Stimulated activated naive CD8-positive, alpha-beta T cell treated with anti-CD3 and anti-CD28 coated beads, Interleukin-15, Interleukin-2, amounts not matched to agents 100 ng/mL and 50 ng/mL, for 24 hours (primary cell): ENCODE results near the gene FAM107B.
"Not testable (repeated sequence)": the region's sequence is repeated elsewhere in the genome, so short reads cannot be mapped to it uniquely, and the experiment has no call there.

ENCODE experiments used
- H3K27ac Mint-ChIP-seq: one replicate; pipeline ENCODE4 v1.8.0; 2021; ENCODE audit warnings: mild to moderate bottlenecking, mixed read lengths
- H3K27me3 Mint-ChIP-seq: one replicate; pipeline ENCODE4 v1.8.0; 2021; ENCODE audit warnings: mixed read lengths
- H3K36me3 Mint-ChIP-seq: one replicate; pipeline ENCODE4 v1.8.0; 2021; ENCODE audit warnings: low read depth, mixed read lengths
- H3K4me1 Mint-ChIP-seq: one replicate; pipeline ENCODE4 v1.8.0; 2021; ENCODE audit warnings: low read depth, mixed read lengths
- H3K4me3 Mint-ChIP-seq: one replicate; pipeline ENCODE4 v1.8.0; 2021; ENCODE audit warnings: mild to moderate bottlenecking, mixed read lengths
- H3K9me3 Mint-ChIP-seq: one replicate; pipeline ENCODE4 v1.8.0; 2021; ENCODE audit warnings: mixed read lengths

The FAM107B gene

DNA sequence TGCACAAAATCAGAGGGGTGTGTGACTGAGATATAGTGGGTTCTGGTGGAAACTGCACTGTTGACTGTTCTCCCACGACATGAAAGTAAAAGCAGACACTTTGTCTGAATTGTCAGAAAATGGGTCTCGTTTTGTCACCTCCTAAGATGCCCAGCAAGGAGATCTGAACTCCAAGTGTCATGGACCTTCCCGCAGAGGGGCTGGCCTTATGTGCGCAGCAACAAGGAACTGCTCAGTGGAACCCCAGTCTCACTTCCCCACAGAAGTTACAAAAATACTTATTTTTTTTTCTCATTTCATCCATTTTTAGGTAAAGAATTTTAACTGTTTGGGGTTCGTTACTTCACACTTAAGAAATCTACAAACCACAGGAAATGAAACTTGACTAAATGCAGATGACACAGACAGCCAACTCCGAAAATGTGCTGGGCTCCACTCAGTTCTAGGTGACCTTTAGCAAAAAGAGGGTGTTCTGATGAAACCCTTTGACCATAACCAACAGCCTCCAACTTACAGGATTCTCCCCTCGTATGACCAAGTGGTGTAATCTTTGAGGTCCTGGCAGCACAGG is 115.0 kb downstream of the FAM107B start:
- peaks cover 3% of the 10 kb centered on the region for H3K9me3 Mint-ChIP-seq
- H3K27ac Mint-ChIP-seq: peak overlapping the region; percentile 93
- H3K4me1 Mint-ChIP-seq: peaks cover 91% of the 10 kb centered on the region
- no peaks in the 10 kb centered on the region for H3K27me3 Mint-ChIP-seq
- H3K36me3 Mint-ChIP-seq: peaks cover 5% of the 10 kb centered on the region
- peak overlapping the region; percentile 63 for H3K4me3 Mint-ChIP-seq

DNA sequence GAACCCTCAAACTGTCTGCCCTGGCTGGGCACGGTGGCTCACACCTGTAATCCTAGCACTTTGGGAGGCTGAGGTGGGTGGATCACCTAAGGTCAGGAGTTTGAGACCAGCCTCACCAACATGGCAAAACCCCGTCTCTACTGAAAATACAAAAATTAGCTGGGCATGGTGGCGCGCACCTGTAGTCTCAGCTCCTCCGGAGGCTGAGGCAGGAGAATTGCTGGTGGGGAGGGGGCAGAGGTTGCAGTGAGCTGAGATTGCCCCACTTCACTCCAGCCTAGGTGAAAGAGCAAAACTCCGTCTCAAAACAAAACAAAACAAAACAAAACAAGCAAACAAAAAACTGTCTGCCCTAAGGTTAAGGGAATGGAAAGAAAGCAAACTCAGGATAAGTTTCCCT is 115.6 kb downstream of the FAM107B start:
- peak overlapping the region; percentile 93 for H3K27ac Mint-ChIP-seq
- not testable (repeated sequence) for H3K27me3 Mint-ChIP-seq, H3K9me3 Mint-ChIP-seq, H3K36me3 Mint-ChIP-seq
- H3K4me3 Mint-ChIP-seq: peak overlapping the region; percentile 63
- H3K4me1 Mint-ChIP-seq: peaks cover 93% of the 10 kb centered on the region

DNA sequence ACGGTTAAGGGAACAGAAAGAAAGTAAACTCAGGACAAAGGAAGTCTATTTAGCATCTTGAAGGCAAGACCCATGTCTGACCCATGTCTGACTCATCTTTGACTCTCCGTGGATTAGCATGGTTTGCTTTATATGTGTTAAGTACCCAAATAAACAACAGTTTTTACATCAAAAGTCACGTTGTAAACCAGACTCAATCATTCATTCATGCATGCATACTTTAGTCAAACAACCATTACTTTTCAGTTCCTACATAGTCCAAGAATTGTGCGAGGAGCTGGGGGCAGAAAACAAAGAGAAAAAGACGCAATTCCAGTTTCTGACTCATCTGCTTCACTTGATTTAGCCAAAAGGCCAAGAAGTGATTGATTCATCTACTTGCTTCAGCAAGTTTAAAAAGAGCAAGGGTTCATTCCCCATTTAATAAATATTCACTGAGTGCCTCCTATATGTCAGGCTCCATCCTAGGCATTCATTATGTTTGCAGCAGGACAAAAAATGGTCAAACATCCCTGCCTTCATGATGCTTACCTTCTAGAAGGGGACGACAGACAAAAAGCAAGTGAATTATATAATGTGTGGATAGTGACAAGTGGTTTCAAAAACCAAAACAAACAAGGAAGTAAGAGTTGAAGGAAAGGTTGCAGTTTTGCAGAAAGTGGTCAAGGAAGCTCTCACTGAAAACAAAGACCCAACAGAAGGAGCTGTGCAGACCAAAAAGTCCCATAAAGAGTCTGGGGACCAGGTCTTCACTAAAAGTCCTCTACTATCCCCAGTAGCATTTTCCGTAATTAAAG is 116.2 kb downstream of the FAM107B start:
- Mint-ChIP-seq H3K9me3 (peaks cover 3% of the 10 kb centered on the region), H3K27ac (peak overlapping the region; percentile 93), H3K4me1 (peaks cover 93% of the 10 kb centered on the region), H3K36me3 (peaks cover 5% of the 10 kb centered on the region), H3K4me3 (peak overlapping the region; percentile 63), H3K27me3 (no peaks in the 10 kb centered on the region)

DNA sequence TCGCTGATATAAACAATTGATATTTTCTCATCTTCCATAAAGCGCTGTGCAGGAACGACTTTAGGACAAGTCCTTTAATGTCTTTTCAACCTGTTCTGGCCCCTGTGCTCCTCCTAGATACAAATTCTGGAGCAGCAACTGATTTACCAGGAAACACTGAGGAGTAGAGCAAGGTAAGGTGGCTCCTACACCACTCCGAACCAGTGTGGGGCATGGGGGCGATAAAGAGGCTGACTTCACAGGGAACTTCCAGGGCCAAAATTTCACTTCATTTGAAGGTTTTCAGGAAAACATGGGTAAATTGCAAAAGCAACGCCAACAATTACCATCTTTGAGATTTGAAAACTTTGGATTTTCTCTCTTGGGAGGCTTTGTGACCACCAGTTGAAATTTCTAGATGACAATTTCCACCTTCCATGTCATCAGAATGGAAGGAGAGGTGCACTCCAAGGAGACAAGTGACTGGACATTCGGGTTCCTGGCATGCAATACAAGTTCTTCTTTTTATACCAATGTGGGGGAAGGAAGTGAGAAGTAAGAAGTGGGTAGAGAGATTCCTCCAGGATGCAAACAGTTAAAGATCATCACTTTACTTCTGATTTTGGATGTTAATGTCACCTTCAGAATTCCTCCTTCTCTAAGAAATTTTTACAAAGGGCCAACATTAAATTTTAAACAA is 118.5 kb downstream of the FAM107B start:
- Mint-ChIP-seq H3K27ac (no peak overlapping the region), H3K4me1 (peaks cover 98% of the 10 kb centered on the region), H3K27me3 (no peaks in the 10 kb centered on the region), H3K36me3 (no peaks in the 10 kb centered on the region), H3K9me3 (no peaks in the 10 kb centered on the region), H3K4me3 (no peak overlapping the region)

DNA sequence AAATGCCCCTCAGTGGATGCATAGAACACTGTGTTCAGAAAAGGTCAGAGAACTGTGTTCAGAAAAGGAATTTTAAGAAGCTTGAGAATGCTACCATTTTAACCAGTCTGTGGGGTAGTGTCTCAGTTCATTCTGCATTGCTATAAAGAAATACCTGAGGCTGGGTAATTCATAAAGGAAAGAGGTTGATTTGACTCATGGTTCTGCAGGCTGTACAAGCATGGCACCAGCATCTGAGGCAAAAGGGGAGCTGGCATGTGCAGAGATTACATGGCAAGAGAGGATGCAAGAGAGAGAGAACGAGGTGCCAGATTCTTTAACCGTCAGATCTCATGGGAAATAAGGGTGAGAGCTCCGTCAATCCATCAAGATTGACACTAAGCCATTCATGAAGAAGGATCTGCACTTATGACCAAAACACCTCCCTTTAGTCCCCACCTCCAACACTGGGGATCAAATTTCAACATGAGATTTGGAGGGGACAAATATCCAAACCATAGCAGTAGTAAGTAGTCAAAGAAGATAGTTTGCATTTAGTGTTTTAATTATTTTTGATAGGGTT is 119.8 kb downstream of the FAM107B start:
- Mint-ChIP-seq H3K9me3 (no peaks in the 10 kb centered on the region), H3K4me1 (peaks cover 92% of the 10 kb centered on the region), H3K4me3 (no peak overlapping the region), H3K27me3 (no peaks in the 10 kb centered on the region), H3K36me3 (no peaks in the 10 kb centered on the region), H3K27ac (no peak overlapping the region)

DNA sequence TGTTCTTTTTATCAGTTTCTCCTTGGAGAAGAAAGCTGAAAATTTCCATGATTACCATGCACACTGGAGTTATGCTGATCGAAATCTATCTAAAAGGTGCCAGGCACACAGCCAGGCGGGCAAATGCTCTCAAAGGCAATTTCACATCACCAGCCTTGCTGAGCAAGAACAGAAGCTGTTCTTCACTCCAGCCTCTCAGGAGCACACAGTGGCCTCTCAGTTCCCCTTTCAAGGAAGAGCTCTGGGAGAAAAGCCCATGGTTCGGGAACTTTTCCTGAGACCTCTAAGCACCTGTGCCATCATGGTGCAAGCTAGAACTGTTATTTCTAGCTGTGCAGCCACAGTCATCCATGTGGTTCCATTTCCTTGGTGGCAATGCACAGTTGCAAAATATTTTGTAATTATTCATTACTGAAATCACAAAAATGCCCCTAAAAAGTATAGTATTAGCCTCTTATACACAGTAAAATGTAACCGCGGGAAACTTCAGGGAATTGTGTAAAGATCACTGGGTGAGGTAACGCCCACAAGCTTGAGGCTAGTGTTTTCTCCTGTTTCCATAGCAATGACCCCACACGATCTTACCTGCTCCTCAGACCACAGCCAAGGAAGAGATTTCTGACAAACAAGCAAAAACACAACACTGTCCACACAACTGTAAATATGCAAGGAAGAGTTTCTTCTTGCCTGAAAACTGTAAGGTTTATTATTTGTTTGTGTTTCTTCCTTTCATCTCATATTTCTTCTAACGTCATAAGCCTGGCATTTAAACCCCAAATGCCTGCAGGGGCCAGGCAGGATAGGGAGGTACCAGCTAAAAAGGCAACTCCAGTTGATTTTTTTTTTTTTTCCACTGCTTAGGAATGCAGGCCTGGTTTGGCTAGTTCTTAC is 121.2 kb downstream of the FAM107B start:
- Mint-ChIP-seq H3K27me3 (no peaks in the 10 kb centered on the region), H3K36me3 (no peaks in the 10 kb centered on the region), H3K9me3 (no peaks in the 10 kb centered on the region), H3K4me1 (peaks cover 92% of the 10 kb centered on the region), H3K27ac (peak overlapping the region; percentile 49), H3K4me3 (peak overlapping the region; percentile 21)

DNA sequence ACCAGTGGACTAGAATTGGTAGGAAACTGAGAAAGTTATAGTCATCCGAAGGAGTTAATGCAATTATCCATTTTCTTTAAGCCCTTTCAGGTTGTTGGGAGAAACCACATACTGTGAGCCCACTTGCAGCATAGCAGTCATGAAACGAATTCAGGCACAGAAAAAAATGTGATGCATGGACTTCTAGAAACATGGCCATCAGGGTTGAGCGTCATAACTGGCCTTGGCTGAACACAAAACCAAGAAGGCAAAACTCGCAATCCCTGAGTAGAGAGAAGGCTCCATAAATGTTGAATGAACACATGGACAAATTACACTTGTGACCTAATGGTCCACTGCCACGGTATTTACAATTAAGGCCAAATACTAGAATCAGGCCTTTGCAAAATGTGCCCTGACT is 121.9 kb downstream of the FAM107B start:
- Mint-ChIP-seq H3K9me3 (no peaks in the 10 kb centered on the region), H3K4me3 (no peak overlapping the region), H3K27ac (no peak overlapping the region), H3K4me1 (peaks cover 92% of the 10 kb centered on the region), H3K27me3 (no peaks in the 10 kb centered on the region), H3K36me3 (no peaks in the 10 kb centered on the region)

DNA sequence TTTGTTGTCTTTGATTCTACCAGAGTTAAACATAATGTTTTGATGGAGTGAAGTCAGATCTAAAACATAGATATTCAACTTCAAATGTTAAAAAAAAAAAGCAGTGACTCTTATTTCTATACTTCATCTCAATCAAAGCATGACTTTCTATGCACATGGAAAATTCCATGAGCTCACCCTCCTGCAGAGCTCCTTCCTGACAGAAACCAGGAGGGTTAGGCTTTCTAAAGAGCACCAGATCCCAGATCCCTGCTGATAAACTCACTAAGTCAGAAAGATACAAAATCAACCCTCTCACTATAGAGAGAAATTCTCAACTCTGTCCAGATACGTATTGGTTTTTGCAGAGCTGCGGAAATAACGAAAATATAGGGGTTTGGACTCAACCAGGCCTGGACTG is 122.6 kb downstream of the FAM107B start:
- H3K27me3 Mint-ChIP-seq: no peaks in the 10 kb centered on the region
- H3K27ac Mint-ChIP-seq: peak overlapping the region; percentile 70
- peaks cover 92% of the 10 kb centered on the region for H3K4me1 Mint-ChIP-seq
- no peaks in the 10 kb centered on the region for H3K36me3 Mint-ChIP-seq
- H3K9me3 Mint-ChIP-seq: no peaks in the 10 kb centered on the region
- H3K4me3 Mint-ChIP-seq: peak overlapping the region; percentile 4

DNA sequence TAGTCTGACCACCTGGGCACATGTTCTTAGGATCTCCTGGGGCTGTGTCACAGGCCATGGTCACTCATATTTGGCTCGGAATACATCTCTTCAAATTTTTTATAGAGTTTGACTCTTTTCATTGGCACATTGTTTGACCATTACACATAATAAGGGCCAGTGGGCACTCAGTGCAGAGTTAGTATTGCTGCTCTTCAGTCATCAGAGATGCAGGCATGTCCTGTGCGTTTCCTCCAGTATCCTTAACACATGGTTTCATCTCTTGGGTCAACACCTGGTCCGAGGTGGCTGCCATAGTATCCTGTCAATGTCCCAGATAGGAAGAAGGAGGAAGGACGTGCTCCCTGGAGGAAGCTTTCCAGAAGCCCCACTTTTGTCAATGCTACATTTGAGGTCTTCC is 125.0 kb downstream of the FAM107B start:
- Mint-ChIP-seq H3K36me3 (no peaks in the 10 kb centered on the region), H3K9me3 (no peaks in the 10 kb centered on the region), H3K27me3 (no peaks in the 10 kb centered on the region), H3K4me3 (peak overlapping the region; percentile 21), H3K4me1 (peaks cover 93% of the 10 kb centered on the region), H3K27ac (peak overlapping the region; percentile 99)

DNA sequence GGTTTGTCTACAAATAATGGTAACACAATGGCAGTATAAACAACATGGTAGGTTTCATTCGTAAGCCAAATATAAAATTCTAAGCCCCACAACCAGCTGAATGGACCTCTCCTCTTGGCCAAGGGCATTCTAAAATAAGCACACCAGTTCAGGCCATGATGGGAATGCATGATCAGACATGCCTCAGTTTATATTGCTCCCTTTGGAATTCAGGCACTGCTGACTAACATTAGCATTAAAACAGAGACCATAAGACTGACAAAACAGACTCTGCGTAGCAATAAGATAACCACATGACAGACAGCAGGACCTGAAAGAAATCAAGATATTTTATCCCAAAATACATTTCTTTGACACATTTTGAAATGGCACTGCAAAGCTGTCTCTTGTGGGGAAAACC is 125.8 kb downstream of the FAM107B start:
- no peaks in the 10 kb centered on the region for H3K27me3 Mint-ChIP-seq

DNA sequence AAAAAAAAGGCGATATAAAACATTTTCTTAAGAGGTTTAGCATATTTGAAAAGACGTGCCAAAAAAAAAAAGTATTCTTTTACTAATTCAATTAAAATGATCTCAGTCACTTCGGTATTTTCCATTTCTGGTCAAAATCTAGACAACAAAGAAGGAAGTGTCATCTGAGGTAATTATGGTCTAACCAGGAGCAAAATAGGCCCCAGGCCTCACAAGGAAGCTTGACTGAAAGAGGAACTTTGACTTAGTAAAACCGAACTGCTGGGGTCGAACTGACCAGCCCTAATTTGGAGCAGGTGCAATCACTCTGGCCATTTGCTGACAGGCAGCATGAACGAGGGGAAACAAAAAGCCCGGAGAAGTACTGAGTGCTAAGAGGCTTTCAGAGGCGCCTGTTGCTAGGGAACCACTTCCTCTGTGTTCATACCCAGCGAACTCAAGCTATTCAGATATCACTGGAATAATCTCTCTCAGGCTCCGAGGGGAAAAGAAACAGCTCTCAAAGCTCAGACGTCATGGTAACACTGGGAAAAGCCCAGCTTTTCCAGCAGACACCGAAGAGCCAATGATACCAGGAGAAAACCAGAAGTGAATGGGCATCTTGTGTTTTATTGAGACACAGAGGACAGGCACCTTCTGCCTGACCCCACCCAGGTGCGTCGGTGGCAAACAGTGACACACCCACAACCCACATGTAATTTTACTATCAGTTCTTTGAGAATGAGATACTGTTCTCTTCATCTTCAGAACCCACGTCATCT is 126.5 kb downstream of the FAM107B start:
- Mint-ChIP-seq H3K27me3 (no peaks in the 10 kb centered on the region), H3K9me3 (no peaks in the 10 kb centered on the region), H3K4me3 (peak overlapping the region; percentile 77), H3K36me3 (no peaks in the 10 kb centered on the region), H3K27ac (peak overlapping the region; percentile 99), H3K4me1 (peaks cover 88% of the 10 kb centered on the region)

More for the DNA sequence above, 125.8 kb downstream of the FAM107B start:
- Mint-ChIP-seq H3K4me1 (peaks cover 93% of the 10 kb centered on the region), H3K9me3 (no peaks in the 10 kb centered on the region), H3K27ac (peak overlapping the region; percentile 99), H3K4me3 (peak overlapping the region; percentile 77), H3K36me3 (no peaks in the 10 kb centered on the region)

DNA sequence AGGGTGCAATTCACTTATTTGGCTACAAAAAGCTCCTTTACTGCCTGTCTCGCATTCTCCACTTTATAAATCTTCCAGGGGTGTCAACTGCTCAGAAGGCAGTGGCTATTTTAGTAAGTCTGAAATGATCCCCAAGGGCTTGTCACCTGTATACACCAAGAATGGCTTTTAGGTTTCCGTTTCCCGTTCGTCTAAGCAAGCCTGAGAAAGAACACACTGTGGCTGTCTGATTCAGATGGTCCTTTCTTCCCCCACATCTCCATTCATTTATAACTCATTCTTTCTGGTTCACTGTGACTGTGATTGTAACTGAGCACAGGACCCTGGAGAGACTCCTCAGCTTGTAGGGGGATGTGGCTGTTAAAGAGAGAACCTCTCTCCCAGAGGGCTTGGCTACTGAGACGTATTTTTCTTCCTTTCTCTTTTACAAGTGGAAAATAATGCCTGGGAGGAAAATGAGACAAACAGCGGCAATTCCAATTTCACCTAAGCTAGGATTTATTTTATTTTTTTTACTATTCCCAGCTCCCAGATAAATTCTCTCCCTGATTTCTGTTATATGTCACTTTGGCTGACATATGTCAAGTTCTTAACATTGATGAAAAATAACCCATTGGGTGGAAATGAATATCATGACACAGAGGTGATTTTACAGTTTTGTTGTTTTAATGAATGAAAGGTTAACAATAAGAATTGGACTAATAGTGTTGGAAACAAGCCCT is 129.3 kb downstream of the FAM107B start:
- no peaks in the 10 kb centered on the region for H3K9me3 Mint-ChIP-seq
- H3K27me3 Mint-ChIP-seq: no peaks in the 10 kb centered on the region
- peak overlapping the region; percentile 21 for H3K4me3 Mint-ChIP-seq
- H3K27ac Mint-ChIP-seq: peak overlapping the region; percentile 87
- no peaks in the 10 kb centered on the region for H3K36me3 Mint-ChIP-seq
- peaks cover 63% of the 10 kb centered on the region for H3K4me1 Mint-ChIP-seq

DNA sequence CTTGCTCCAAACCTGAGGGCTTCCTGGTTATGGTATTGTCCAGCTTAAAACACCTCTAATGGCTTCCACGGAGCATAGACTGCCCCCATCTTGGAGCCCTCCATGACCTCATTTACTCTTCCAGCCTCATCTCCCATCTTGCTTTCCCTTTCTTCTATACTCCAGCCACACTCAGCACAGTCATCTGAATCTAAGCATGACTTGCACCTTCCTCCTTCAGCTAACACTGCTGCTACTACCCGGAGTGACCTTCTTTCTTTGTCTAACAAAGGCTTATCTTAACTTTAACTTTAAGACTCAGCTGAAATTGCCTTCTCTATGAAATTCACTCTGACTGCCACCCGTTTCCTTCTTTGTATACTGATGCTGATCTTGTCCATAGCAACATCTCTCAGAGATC is 135.1 kb downstream of the FAM107B start:
- Mint-ChIP-seq H3K4me3 (no peak overlapping the region), H3K36me3 (no peaks in the 10 kb centered on the region), H3K4me1 (peaks cover 9% of the 10 kb centered on the region), H3K27ac (no peak overlapping the region), H3K27me3 (no peaks in the 10 kb centered on the region), H3K9me3 (no peaks in the 10 kb centered on the region)
